GM12878 (cell line): ENCODE results near the gene CRKL. TPM values are rescaled to one million over a fixed set of nuclear protein-coding genes. Genes with fewer than 3 reads are reported as not detected.
A peak's percentile ranks its signal among the peaks of the same experiment; 100 is the strongest.

Experiments
- ATAC-seq: fragments of 200-7000 bp; cut with Tn5 transposase; 3 replicates; pipeline ENCODE4 v1.9.1; 2020; ENCODE audit warnings: mild to moderate bottlenecking, moderate library complexity
- BruUV-seq: library from RNA; stranded (reverse); fragments of 400-500 nt; replicated peaks from 2 replicates; lab custom pipeline; 2021; lab: Mats Ljungman, UMichigan
- CTCF ChIA-PET: fragments of 300-600 bp; sonication (Branson Sonifier 250); formaldehyde crosslinking; extraction: SDS; loops from one replicate; lab custom pipeline; 2021; ENCODE audit warnings: inconsistent platforms; lab: Yijun Ruan, JAX
- POLR2A ChIA-PET: fragments of 350-600 bp; formaldehyde crosslinking; extraction: SDS; loops from one replicate; lab custom pipeline; 2021; ENCODE audit warnings: inconsistent platforms; lab: Charles Lee
- RAD21 ChIA-PET: fragments of 300-600 bp; sonication (Branson Sonifier 250); formaldehyde crosslinking; loops from one replicate; lab custom pipeline; 2023; ENCODE audit warnings: antibody characterized with exemption; ENCODE audit not compliant: unreplicated experiment; lab: Charles Lee
- SMC1A ChIA-PET: fragments of 300-600 bp; sonication (Branson Sonifier 250); formaldehyde crosslinking; loops from one replicate; lab custom pipeline; 2023; ENCODE audit not compliant: unreplicated experiment, uncharacterized antibody; lab: Charles Lee
- DNase-seq: peaks from one replicate; pipeline ENCODE4 v3.0.0-alpha.2; 2011; ENCODE audit warnings: low read depth, low spot score
- FAIRE-seq: peaks from 3 replicates; lab custom pipeline; 2011; peaks lifted over from hg19 to GRCh38; lab: Jason Lieb, UNC
- H2AFZ ChIP-seq: 2 replicates; pipeline ENCODE4 v1.6.0; 2011; ENCODE audit warnings: low read depth, low read length, control low read depth; ENCODE audit not compliant: control insufficient read depth
- H3K27ac ChIP-seq: 2 replicates; pipeline ENCODE4 v1.5.1; 2011; ENCODE audit warnings: control low read depth; ENCODE audit not compliant: control insufficient read depth, insufficient read depth
- H3K27me3 ChIP-seq, 2 experiments: replicated peaks in 1 of 2; 2 replicates each; pipeline versions ENCODE4 v1.6.0 to v1.6.1; 2011; ENCODE audit warnings: low read length in 1 of 2; ENCODE audit not compliant: control insufficient read depth in 2 of 2, insufficient read depth in 2 of 2
- H3K36me3 ChIP-seq, 2 experiments: 2 replicates each; pipeline ENCODE4 v1.5.1; 2011; ENCODE audit warnings: low read length in 1 of 2; ENCODE audit not compliant: control insufficient read depth in 2 of 2, insufficient read depth in 2 of 2
- H3K4me1 ChIP-seq: 2 replicates; pipeline ENCODE4 v1.6.1; 2011; ENCODE audit warnings: mild to moderate bottlenecking, low read length, moderate library complexity, mixed read lengths; ENCODE audit not compliant: control insufficient read depth, insufficient read depth
- H3K4me2 ChIP-seq: 2 replicates; pipeline ENCODE4 v1.6.0; 2011; ENCODE audit warnings: control low read depth; ENCODE audit not compliant: control insufficient read depth, insufficient read depth
- H3K4me3 ChIP-seq: fragments of 200-600 bp; sonication (generic); 2 replicates; pipeline ENCODE4 v1.5.1; 2016
- H3K79me2 ChIP-seq: 2 replicates; pipeline ENCODE4 v1.6.0; 2011; ENCODE audit warnings: low read length; ENCODE audit not compliant: control insufficient read depth, insufficient read depth
- H3K9ac ChIP-seq: 2 replicates; pipeline ENCODE4 v1.8.0; 2011; ENCODE audit warnings: low read length, control low read depth, mixed read lengths; ENCODE audit not compliant: control insufficient read depth, insufficient read depth
- H3K9me3 ChIP-seq: replicated peaks from 3 replicates; pipeline ENCODE4 v1.5.1; 2011; ENCODE audit warnings: mild to moderate bottlenecking, low read length; ENCODE audit not compliant: control insufficient read depth, insufficient read depth
- H4K20me1 ChIP-seq: 2 replicates; pipeline ENCODE4 v1.6.0; 2011; ENCODE audit not compliant: control insufficient read depth, insufficient read depth
- CHD1 ChIP-seq: IDR thresholded peaks from 2 replicates; pipeline ENCODE4 v1.6.1; 2012; ENCODE audit warnings: low read depth, low read length, improper control_type of control experiment
- FOS ChIP-seq: IDR thresholded peaks from 3 replicates; pipeline ENCODE4 v1.6.1; 2011; ENCODE audit warnings: borderline replicate concordance; ENCODE audit not compliant: insufficient read length; ENCODE audit errors: extremely low read depth
- GABPA ChIP-seq: IDR thresholded peaks from 2 replicates; pipeline ENCODE4 v1.6.1; 2014; ENCODE audit warnings: antibody characterized with exemption, low read depth, mild to moderate bottlenecking, inconsistent platforms
- IKZF2 ChIP-seq, 2 experiments: fragments of 450-650 bp; IDR thresholded peaks; 2 replicates each; pipeline ENCODE4 v1.6.1; 2017; ENCODE audit warnings: mild to moderate bottlenecking in 2 of 2, moderate library complexity in 2 of 2
- KAT2A ChIP-seq: conservative IDR thresholded peaks from 2 replicates; pipeline ENCODE4 v1.6.1; 2011; ENCODE audit warnings: low read depth, low read length; ENCODE audit not compliant: control insufficient read depth
- NFXL1 ChIP-seq: fragments of 450-650 bp; IDR thresholded peaks from 2 replicates; pipeline ENCODE4 v1.6.1; 2017; ENCODE audit warnings: antibody characterized with exemption, mild to moderate bottlenecking, borderline replicate concordance
- POLR2AphosphoS2 ChIP-seq: IDR thresholded peaks from 2 replicates; pipeline ENCODE4 v1.6.1; 2011; ENCODE audit warnings: low read depth, mild to moderate bottlenecking, low read length, improper control_type of control experiment, moderate library complexity
- RELA ChIP-seq: fragments of 450-650 bp; IDR thresholded peaks from 2 replicates; pipeline ENCODE4 v1.8.0; 2014; ENCODE audit warnings: borderline replicate concordance; ENCODE audit not compliant: partially characterized antibody
- ZNF24 ChIP-seq: fragments of 450-650 bp; IDR thresholded peaks from 2 replicates; pipeline ENCODE4 v1.6.1; 2017; ENCODE audit warnings: antibody characterized with exemption, mild to moderate bottlenecking
- WGBS: methylation state at CpG from one replicate; pipeline ENCODE4 v1.1.6; 2016; ENCODE audit warnings: low lambda C conversion rate; ENCODE audit not compliant: insufficient replicate concordance, insufficient coverage; ENCODE audit errors: missing lambda C conversion rate; 5-methylcytosine and 5-hydroxymethylcytosine counted together
- in situ Hi-C: fragments of 300-500 bp; cut with MboI; formaldehyde crosslinking; loops from 9 replicates; pipeline ENCODE4 v1.14.3; 2018; ENCODE audit warnings: mixed read lengths
- intact Hi-C: fragments of 100-400 bp; cut with micrococcal nuclease; formaldehyde crosslinking; loops from one replicate; pipeline ENCODE4 v1.14.2; 2022; ENCODE audit not compliant: unreplicated experiment
- polyA plus RNA-seq, 11 experiments: library from polyadenylated mRNA; depleted of rRNA in 4 of 11; unstranded in 6 of 11; stranded (reverse) in 5 of 11; fragments of >200 nt; fragmentation: Nextera tagmentation in 4 of 11; fragmentation: Illumina TruSeq in 1 of 11; extraction: Ambion mirVana in 4 of 11; extraction: Trizol in 1 of 11; gene quantifications; 1 replicate in 1 of 11; 2 replicates in 10 of 11; pipeline versions ENCODE4 v1.2.1 to v1.2.3, GENCODE V29; 2011 to 2016; ENCODE audit warnings: inconsistent platforms in 2 of 11, missing spikeins in 2 of 11, low read depth in 1 of 11
- total RNA-seq, 4 experiments: library from RNA; depleted of rRNA in 3 of 4; stranded (reverse); fragments of >200 nt in 3 of 4; fragmentation: Illumina TruSeq in 1 of 4; extraction: Trizol in 1 of 4; gene quantifications; 2 replicates each; pipeline versions ENCODE4 v1.2.1 to v1.2.3, GENCODE V29; 2013 to 2021

Gene CRKL
- total and polyA plus RNA-seq, 10 of the 15 experiments (the other 5 are each of a cell fraction or from before 2014, with no cell fraction given): 12.6 to 61.2 (median 32.7) TPM

DNA sequence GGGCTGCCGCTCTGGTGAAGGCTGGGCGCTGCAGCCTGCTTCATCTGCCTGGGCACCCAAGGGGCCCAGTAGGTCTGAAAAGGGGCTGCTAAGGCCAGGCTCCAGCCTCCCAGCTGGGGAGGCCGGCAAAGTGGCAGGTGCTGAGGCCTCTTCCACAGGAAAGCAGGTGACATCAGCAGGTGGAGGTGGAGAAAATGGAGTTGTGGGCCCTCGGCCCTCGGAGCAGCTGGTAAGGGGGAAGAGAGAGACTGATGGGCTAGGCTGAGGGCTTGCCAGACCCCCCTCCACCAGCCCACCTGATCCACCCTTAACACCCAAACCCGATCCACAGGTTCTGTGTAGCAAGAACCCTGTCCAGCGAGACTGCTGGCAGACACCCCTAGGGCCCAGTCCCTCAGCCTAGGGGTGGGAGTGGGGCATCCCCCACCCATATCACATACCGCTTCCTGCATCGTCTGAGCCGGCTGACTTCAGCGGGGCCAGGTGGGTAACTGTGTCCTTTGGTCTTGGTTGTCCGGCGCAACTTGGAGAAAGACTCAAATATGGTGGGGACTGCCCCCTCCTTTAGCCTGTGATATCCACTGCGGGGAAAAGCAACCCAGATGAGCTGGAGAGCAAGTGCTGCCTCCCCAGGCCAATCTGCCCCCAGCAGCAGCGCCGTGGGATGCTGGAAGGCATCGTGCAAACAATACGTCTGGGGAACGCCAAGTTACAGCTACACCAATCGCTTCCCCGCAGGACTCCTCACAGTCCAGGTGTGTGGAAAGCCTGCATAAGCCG lies 83.2 kb downstream of the CRKL start:
- in situ Hi-C loops (no loop called here), intact Hi-C loops (no loop called here)
- peak overlapping the region; percentile 96 for H3K27ac ChIP-seq
- peak overlapping the region; percentile 90 for H3K4me2 ChIP-seq
- TF ChIP-seq IKZF2 (IDR thresholded peaks at IDR 0.05) (no peak), ZNF24 (no peak), RELA (no peak), CHD1 (no peak), POLR2AphosphoS2 (no peak), KAT2A (no peak), NFXL1 (no peak), FOS (no peak), GABPA (no peak)
- peak overlapping the region; percentile 80 for H3K4me3 ChIP-seq
- peaks cover 5% of the 10 kb centered on the region for H3K4me1 ChIP-seq
- WGBS: 30% methylated on average over 20 of the region's 22 CpGs
- H2AFZ ChIP-seq: no peak overlapping the region
- DNase-seq (no peak), FAIRE-seq (no peak), ATAC-seq (no peak)
- no peaks in the 10 kb centered on the region for H4K20me1 ChIP-seq
- ChIA-PET POLR2A (interaction anchor here (0.6 to 1.1 kb wide), 2 partner anchors 11 to 83 kb away, joined by 3 read pairs; partner anchors contain the start of gene CRKL), SMC1A (no interaction called here), RAD21 (no interaction called here), CTCF (interaction anchor here (0.6 to 1.8 kb wide), 2 partner anchors 18 to 1322 kb away, joined by 4 to 11 read pairs; partner anchors contain the start of gene LZTR1)
- peaks cover 2 to 4% of the 10 kb centered on the region in 2 experiments; a peak in 1 of 4 replicates for H3K36me3 ChIP-seq
- no TSS peak for BruUV-seq
- no peaks in the 10 kb centered on the region for H3K9me3 ChIP-seq
- no peaks in the 10 kb centered on the region for H3K27me3 ChIP-seq
- H3K79me2 ChIP-seq: peaks cover 21% of the 10 kb centered on the region
- H3K9ac ChIP-seq: peak overlapping the region; percentile 91
